ENCODE results near the gene CNOT8. TPM values are rescaled to one million over a fixed set of nuclear protein-coding genes. Genes with fewer than 3 reads are reported as not detected.

The CNOT8 gene
- total RNA-seq, 2 donors from 2014 or later: 44.6 to 48.8 TPM

GRCh38 chr5:154815025-154815424 is 43.4 kb upstream of the CNOT8 start:
- Histone ChIP-seq H3K27me3 (ENCODE audit: control insufficient read depth, insufficient read depth, low read length, poor library complexity, severe bottlenecking) (no peaks in the 10 kb centered on the region), H3K4me3 (ENCODE audit: low read length) (no peak overlapping the region), H3K9me3 (ENCODE audit: control insufficient read depth, low read length) (no peaks in the 10 kb centered on the region), H3K4me1 (ENCODE audit: control insufficient read depth, insufficient read depth, low read length) (peaks cover 19% of the 10 kb centered on the region), H3K9ac (ENCODE audit: extremely low read depth, low read length, poor library complexity, severe bottlenecking) (no peak overlapping the region), H3K27ac (ENCODE audit: low read depth, low read length) (no peak overlapping the region), H3K36me3 (ENCODE audit: control insufficient read depth, insufficient read depth, low read length) (peaks cover 76% of the 10 kb centered on the region)
- Mint-ChIP-seq H3K27me3 (ENCODE audit: insufficient read depth) (no peaks in the 10 kb centered on the region), H3K27ac (no peak overlapping the region), H3K4me3 (no peak overlapping the region), H3K4me1 (peaks cover 37% of the 10 kb centered on the region), H3K9me3 (no peaks in the 10 kb centered on the region), H3K36me3 (ENCODE audit: low read depth) (peaks cover 74% of the 10 kb centered on the region)
- no peak for TF ChIP-seq CTCF (conservative IDR thresholded peaks at IDR 0.05)
- WGBS, 2 experiments (ENCODE audit: insufficient coverage in 1 of 2, insufficient read length in 1 of 2): 89 to 95% methylated on average over 7 to 11 of the region's 11 CpGs
- no peak for DNase-seq

GRCh38 chr5:154815684-154816247 is 42.7 kb upstream of the CNOT8 start:
- no peak overlapping the region for H3K4me3 Mint-ChIP-seq
- no peak overlapping the region for H3K4me3 ChIP-seq (ENCODE audit: low read length)
- H3K36me3 ChIP-seq (ENCODE audit: control insufficient read depth, insufficient read depth, low read length): peaks cover 78% of the 10 kb centered on the region
- H3K9me3 Mint-ChIP-seq: no peaks in the 10 kb centered on the region
- no peaks in the 10 kb centered on the region for H3K27me3 ChIP-seq (ENCODE audit: control insufficient read depth, insufficient read depth, low read length, poor library complexity, severe bottlenecking)
- no peak overlapping the region for H3K9ac ChIP-seq (ENCODE audit: extremely low read depth, low read length, poor library complexity, severe bottlenecking)
- TF ChIP-seq CTCF (conservative IDR thresholded peaks at IDR 0.05): no peak
- peaks cover 19% of the 10 kb centered on the region for H3K4me1 ChIP-seq (ENCODE audit: control insufficient read depth, insufficient read depth, low read length)
- WGBS, 2 experiments (ENCODE audit: insufficient coverage in 1 of 2, insufficient read length in 1 of 2): 94 to 100% methylated on average over 3 to 5 of the region's 5 CpGs
- H3K9me3 ChIP-seq (ENCODE audit: control insufficient read depth, low read length): no peaks in the 10 kb centered on the region
- DNase-seq: no peak
- peak overlapping the region; percentile 53 for H3K27ac Mint-ChIP-seq
- H3K27me3 Mint-ChIP-seq (ENCODE audit: insufficient read depth): no peaks in the 10 kb centered on the region
- no peak overlapping the region for H3K27ac ChIP-seq (ENCODE audit: low read depth, low read length)
- H3K36me3 Mint-ChIP-seq (ENCODE audit: low read depth): peaks cover 71% of the 10 kb centered on the region
- H3K4me1 Mint-ChIP-seq: peaks cover 37% of the 10 kb centered on the region

GRCh38 chr5:154816891-154817492 is 41.4 kb upstream of the CNOT8 start:
- no peak overlapping the region for H3K4me3 ChIP-seq (ENCODE audit: low read length)
- H3K9ac ChIP-seq (ENCODE audit: extremely low read depth, low read length, poor library complexity, severe bottlenecking): no peak overlapping the region
- H3K27me3 ChIP-seq (ENCODE audit: control insufficient read depth, insufficient read depth, low read length, poor library complexity, severe bottlenecking): no peaks in the 10 kb centered on the region
- peaks cover 36% of the 10 kb centered on the region for H3K4me1 Mint-ChIP-seq
- no peaks in the 10 kb centered on the region for H3K9me3 Mint-ChIP-seq
- no peak overlapping the region for H3K4me3 Mint-ChIP-seq
- no peaks in the 10 kb centered on the region for H3K27me3 Mint-ChIP-seq (ENCODE audit: insufficient read depth)
- peaks cover 74% of the 10 kb centered on the region for H3K36me3 ChIP-seq (ENCODE audit: control insufficient read depth, insufficient read depth, low read length)
- WGBS, 2 experiments (ENCODE audit: insufficient coverage in 1 of 2, insufficient read length in 1 of 2): 88 to 100% methylated on average over 1 to 3 of the region's 5 CpGs
- DNase-seq: no peak
- peak overlapping the region; percentile 55 for H3K27ac Mint-ChIP-seq
- no peaks in the 10 kb centered on the region for H3K9me3 ChIP-seq (ENCODE audit: control insufficient read depth, low read length)
- no peak for TF ChIP-seq CTCF (conservative IDR thresholded peaks at IDR 0.05)
- peaks cover 19% of the 10 kb centered on the region for H3K4me1 ChIP-seq (ENCODE audit: control insufficient read depth, insufficient read depth, low read length)
- H3K27ac ChIP-seq (ENCODE audit: low read depth, low read length): no peak overlapping the region
- H3K36me3 Mint-ChIP-seq (ENCODE audit: low read depth): peaks cover 70% of the 10 kb centered on the region

Data from endodermal cell (in vitro differentiated cells).